ENCODE measurements around the gene UACA.
"Not testable (repeated sequence)": the region's sequence is repeated elsewhere in the genome, so short reads cannot be mapped to it uniquely, and the experiment has no call there.

UACA gene

GRCh38 chr15:70625011-70625410 is 138.3 kb downstream of the UACA start:
- no peak for DNase-seq

- no peak for DNase-seq
Measured at GRCh38 chr15:70618929-70619328, 144.4 kb downstream of the UACA start.

- no peak for DNase-seq
Measured at GRCh38 chr15:70617911-70618287, 145.5 kb downstream of the UACA start.

GRCh38 chr15:70617076-70617910 is 146.1 kb downstream of the UACA start:
- no peak for DNase-seq

- not testable (repeated sequence) for DNase-seq
Measured at GRCh38 chr15:70616311-70616756, 147.0 kb downstream of the UACA start.

GRCh38 chr15:70615435-70616310 is 147.7 kb downstream of the UACA start:
- no peak for DNase-seq

GRCh38 chr15:70614221-70614620 is 149.1 kb downstream of the UACA start:
- no peak for DNase-seq

GRCh38 chr15:70613271-70613670 is 150.1 kb downstream of the UACA start:
- DNase-seq: no peak

GRCh38 chr15:70611286-70611685 is 152.1 kb downstream of the UACA start:
- DNase-seq: no peak

GRCh38 chr15:70610541-70610940 is 152.8 kb downstream of the UACA start:
- DNase-seq: no peak

- no peak for DNase-seq
Measured at GRCh38 chr15:70609889-70610288, 153.5 kb downstream of the UACA start.

- DNase-seq: no peak
Measured at GRCh38 chr15:70608144-70608543, 155.2 kb downstream of the UACA start.

- no peak for DNase-seq
Measured at GRCh38 chr15:70605606-70606410, 157.6 kb downstream of the UACA start.

- DNase-seq: no peak
Measured at GRCh38 chr15:70604666-70605315, 158.6 kb downstream of the UACA start.

Data from CD4-positive, alpha-beta T cell treated with Interleukin-15 for 1 hour (primary cell).